GM15510 (cell line): ENCODE measurements around the gene SIK3.

ENCODE experiments used
- POLR2A ChIP-seq: IDR thresholded peaks from 3 replicates; pipeline ENCODE4 v1.6.1; 2011; ENCODE audit warnings: borderline replicate concordance; ENCODE audit not compliant: insufficient read length; ENCODE audit errors: extremely low read depth

SIK3 gene

DNA sequence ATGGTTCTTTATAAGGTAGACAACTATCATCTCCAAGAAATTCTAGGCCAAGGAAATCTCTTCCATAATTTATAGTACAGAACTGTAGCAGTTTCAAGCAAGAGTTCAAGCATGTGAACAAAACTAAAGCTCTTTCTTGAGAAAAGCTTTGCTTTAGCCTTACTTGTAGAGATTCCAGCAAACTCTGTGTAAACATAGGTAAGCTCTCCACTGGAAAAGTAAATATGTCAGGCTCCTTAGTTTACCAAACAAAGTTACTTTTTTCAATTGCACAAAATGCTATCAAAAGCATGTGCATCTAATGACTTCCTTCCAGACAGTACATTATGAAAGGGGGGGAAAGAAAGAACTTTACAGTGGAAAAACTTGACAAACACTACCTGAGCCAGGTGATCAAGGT, 125.0 kb downstream of the SIK3 start:
- no peak for TF ChIP-seq POLR2A

DNA sequence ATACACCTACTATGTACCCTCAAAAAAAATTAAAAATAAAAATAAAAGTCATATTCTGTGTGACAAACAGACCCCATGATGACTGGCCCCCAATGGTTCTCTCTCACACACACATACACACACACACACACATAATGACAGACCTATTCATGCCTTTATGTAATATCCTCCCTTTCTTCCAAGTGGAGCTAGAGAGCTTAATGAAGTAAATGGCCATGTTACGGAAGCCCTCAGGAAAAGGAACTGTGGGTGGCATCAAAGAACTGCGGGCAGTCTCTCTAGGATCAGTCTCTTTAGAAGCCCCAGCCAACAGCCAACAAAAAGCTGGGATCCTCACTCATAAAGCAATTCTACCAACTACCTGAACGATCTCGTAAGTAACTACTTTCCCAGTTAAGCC, 125.5 kb downstream of the SIK3 start:
- no peak for TF ChIP-seq POLR2A

DNA sequence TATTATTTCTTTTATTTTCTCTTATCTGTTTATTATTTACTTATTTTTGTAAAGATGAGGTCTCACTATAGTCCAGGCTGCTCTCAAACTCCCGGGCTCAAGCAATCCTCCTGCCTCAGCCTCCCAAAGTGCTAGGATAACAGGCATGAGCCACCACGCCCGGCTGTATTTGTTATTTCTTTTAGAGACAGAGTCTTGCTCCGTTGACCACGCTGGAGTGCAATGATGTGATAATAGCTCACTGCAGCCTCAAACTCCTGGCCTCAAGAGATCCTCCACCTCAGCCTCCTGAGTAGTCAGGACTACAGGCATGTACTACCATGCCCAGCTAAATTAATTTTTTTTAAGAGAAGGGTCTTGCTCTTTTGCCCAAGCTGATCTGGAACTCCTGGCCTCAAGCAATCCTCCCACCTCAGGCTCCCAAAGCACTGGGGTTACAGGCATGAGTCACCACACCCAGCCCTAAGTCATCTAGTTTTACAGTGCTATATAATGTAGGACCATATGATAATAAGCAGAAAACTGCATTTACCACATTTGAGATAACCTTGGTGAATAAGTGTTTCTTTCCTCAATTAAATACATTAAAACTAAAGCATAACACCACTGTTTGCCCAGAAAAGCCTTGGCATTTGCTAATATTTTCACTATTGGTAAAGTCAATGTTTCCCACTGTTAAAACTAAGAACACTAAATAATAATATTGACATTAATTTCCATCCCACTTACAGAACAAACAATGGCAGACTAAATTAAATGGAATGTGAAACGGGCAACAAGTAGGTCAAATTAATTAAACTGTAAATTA, 127.5 kb downstream of the SIK3 start:
- no peak for TF ChIP-seq POLR2A

DNA sequence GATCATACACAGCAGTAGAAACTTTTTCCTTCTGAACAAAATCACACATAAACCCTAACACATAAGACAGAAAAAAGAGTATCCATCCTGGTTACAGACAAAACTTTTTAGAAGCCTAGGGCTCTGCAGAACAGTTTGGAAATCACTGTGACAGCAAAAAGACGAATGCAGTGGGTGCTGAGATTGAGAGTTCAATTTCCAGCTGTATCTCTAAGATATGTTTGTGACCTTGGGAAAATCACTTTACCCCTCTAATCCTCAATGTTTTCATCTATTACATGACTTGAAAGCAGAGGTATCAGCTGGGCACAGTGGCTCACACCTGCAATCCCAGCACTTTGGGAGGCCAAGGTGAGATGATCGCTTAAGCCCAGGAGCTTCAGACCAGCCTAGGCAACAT, 128.5 kb downstream of the SIK3 start:
- no peak for TF ChIP-seq POLR2A

DNA sequence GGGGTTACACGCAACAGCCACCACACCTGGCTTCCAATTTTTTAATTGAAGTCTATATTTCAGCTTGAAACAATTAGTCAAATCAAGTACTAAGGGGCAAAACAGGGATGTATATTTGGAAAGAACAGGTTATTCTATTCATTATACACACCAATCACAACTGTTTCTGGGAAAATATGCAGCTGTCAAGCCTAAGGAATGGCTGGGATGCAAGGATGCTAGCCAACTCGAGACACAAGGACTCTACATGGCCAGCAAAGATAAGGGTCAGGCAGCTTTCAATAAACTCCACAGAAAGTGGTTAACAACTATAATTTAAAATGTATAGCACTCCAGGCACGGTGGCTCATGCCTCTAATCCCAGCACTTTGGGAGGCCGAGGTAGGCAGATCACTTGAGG, 134.0 kb downstream of the SIK3 start:
- no peak for TF ChIP-seq POLR2A

DNA sequence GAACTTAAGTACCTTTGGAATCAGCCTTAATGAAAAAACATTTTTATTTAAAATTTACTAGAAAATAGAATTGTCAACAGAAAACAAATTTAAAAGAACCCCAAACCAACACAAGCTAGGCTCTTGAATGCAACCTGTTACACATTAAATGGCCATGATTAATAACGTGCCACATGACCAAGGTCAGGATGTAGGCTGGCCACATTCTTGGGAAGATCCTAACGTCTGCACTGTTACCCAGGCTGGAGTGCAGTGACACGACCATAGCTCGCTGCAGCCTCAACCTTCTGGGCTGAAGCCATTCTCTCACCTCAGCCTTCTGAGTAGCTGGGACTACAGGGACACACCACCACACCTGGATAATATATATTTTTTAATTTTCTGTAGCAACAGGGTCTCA, 134.4 kb downstream of the SIK3 start:
- TF ChIP-seq POLR2A = no peak

DNA sequence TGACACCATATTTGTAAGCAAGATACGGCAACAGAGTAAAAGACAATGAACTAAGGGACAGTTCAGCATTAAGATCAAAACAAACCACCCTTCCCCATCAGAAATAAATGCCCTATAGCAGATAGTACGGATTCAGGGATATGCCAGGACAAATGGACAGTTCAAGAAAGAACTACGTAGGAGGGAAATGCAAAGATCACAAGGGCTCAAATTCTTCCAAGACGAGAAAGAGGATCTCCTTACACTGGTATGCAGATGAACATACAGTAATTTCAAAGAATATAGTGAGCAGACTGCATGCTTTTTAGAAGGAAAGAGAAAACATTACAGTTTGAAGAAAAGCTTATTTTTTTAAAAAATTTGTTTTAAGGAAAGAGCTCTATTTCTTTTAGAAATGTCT, 136.1 kb downstream of the SIK3 start:
- TF ChIP-seq POLR2A = no peak

DNA sequence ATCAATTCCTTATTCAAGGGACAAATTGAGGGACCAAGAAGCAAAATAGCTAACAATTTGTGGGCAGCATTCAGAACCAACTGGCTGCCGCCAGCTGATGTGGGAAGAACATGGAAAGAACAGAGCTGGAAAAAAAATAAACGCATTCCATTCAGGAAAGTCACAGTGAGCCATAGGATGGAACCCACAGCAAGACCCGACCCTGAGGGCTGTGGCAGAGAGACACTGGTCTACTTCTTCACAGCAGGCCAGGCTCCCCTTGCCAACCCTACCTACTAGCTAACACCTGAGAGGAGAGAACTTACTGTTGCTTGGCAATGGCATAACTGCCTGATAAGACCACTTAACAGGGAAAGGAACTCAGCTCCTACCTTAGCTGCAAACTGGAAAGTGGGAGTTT, 137.3 kb downstream of the SIK3 start:
- no peak for TF ChIP-seq POLR2A

DNA sequence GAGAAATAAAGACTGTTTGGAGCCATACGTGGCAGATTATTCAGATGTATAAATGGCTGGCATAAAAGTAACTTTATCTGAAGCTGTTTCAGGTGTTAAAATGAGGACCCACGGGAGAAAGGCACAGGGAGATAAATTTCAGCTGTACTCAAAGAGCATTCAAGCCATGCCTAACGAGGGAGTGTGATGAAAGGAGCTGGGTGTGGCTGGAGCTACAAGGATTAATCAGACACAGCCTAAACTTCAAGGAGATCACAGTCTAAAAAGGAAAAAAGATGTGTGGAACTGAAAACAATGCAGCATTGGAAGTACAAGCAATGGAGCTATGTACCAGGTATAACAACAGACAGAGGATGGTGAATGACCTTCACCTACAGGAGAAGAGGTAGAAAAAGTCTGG, 140.0 kb downstream of the SIK3 start:
- no peak for TF ChIP-seq POLR2A

DNA sequence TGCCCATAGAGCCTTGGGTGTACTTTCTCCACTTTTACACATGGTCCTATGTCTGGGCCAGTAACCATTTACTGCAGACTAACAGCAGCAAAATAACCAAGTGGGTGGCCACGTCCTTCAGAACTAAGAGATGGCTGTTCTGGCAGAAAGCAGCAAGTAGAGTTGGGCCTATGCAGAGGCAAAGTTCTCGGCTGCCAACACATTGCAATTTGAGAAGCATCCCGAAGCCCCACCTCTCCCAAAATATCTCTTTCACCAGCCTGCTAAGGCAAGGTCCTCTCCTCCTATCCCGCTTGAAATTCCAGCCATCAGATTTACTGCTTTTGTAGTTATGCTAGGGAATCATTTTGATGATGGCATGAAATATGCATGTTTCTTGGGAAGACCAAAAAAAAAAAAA, 142.3 kb downstream of the SIK3 start:
- TF ChIP-seq POLR2A = no peak

DNA sequence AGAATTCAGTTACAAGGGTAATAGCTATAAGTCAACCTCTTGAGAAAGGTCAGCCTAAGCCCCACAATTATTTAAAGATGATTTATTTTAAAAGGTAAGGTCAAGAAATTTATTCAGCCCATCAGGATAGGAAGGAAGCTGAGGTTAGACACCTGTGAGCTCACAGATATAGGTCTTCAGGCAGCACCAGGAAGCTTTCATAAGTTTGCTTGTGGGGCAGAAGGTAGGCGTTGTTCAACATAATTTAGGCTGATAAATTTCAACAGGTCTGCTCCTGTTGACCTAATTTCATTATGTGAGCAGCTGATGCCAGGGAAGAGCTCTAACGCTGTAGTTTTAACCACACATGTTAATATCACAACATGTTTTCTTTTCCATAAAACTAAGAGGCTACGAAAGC, 142.7 kb downstream of the SIK3 start:
- no peak for TF ChIP-seq POLR2A

DNA sequence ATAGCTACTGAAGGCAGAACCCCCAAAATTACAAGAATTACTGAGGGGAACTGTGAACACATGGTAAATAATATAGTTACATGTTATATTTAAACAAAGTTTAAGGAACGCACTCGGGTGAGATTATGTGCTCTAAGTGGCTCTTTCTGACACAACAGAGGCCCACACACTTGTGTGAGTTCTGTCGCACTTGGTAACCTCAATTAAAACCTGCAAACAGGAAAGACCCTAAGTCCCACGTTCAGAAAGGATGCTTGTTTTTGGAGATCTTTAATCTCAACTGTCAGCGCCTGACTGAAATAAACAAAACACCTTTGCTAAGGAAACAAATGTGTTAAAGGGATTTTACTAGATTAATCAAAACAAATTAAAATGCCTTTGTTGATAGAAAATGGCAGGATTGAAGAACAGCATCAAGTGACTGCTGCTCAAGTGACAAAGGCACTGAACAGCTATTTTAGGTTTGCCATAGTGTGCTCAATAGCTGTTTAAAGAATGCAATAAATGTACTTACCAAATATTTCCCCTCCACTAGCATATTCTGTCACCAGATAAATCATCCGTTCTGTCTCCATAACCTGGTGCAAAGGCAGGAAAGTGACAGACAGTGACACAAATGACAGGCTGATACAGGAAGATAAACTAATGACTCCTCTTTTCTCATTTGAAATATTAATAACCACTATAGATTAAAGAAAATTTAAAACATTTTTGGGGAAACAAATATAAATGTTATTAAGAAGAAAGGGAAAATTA, 144.5 kb downstream of the SIK3 start:
- no peak for TF ChIP-seq POLR2A

DNA sequence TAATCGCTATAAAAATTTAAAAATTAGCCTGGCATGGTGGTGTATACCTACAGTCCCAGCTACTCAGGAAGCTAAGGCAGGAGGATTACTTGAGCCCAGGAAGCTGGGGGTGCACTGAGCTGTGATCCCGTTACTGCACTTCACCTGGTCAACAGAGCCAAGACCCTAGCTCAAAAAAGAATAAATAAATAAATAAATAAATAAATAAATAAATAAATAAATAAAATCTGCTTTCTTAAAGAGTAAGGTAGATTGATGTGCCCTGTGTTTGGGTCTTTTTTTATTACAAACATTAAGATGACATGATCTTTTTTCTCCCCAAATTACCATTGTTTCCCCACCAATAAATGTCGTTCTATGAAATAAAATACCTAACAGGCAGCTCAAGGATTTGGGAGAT, 146.5 kb downstream of the SIK3 start:
- TF ChIP-seq POLR2A = no peak

DNA sequence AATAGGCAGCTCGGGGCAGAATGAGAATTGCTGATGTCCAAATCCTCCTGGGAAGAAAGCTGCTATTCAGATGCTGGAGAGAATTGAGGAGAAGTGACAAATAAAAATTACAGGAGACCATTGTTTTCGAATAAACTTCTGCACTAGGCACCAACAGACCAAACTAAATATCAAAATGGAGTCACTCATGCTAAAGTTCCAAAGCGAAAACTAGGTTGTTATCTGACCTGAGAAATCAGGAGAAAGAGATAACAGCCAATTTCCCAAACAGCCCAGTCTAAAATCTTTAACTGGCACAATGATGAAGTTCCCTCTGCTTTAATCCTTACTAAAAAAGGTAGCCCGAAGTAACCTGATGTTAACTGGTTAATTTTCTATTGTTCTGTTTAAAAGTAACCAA, 148.0 kb downstream of the SIK3 start:
- no peak for TF ChIP-seq POLR2A

DNA sequence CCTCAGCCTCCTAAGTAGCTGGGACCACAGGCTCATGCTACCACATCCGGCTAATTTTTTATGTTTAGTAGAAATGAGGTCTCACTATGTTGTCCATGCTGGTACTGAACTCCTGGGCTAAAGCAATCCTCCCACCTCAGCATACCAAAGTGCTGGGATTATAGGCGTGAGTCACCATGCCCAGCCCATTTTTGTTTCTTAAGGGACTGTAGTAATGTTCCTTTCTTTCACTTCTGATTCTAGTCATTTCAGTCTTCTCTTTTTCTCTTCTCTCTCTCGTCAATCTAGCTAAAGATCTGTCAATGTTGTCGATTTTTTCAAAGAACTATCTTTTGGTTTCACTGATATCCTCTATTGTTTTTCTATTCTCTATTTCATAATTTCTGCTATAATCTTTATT, 149.8 kb downstream of the SIK3 start:
- no peak for TF ChIP-seq POLR2A

DNA sequence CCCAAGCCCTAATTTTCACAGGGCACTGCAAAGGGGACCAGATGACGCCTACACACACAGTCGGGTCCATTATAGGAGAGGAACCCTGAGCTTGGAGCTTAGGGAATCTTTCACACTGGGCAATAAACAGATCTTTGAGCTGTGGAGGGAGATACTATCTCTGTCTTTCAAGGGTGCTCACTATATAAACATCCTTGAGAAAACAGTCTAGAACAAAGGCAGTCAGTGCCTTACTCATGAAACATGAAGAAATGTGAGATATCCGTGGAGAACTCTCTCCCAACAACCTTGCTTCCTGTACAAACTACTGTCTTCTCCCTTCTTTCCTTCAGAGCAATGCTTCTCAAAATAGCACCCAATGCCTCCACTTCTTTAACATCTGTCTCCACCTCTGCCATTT, 151.8 kb downstream of the SIK3 start:
- TF ChIP-seq POLR2A = no peak

DNA sequence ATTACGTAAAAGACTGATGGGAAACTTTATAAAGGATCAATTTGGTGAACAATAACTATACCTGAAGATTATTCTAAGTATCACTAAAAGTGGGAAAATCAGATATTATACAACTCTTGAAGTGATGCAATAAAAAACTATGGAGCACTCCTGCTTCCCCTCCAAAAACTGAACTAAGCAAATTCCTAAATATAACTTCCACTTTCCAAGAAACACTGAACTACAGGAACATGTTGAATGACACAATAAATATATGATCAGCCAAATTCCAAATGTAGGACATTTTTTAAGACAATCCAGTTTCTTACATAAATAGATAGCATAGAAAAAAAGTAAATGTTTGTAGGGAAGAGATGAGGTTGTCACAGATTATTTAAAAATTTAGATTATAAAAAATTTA, 158.7 kb downstream of the SIK3 start:
- no peak for TF ChIP-seq POLR2A

DNA sequence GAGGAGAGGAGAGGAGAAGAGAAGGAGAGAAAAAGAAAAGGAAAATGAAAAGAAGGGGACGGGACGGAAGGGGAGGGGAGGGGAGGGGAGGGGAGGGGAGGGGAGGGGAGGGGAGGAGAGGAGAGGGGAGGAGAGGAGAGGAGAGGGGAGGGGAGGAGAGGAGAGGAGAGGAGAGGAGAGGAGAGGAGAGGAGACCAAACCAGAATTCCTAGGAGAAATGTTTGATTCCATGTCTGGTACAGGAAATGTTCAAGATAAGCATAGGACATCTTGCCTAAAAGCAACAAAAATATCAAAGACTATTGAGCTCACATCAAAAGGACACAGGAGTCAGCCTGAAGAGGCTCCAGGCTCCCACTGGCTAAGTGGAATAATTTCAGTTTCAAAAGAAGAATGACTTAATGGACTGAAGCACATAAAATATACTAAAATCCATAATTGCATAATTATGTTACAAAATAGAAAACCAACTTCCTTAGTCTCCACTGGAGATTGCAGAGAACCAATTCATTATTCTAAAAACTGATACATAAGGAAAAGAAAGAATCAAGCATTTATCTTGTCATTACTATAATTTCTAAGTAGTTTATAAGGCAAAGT, 159.7 kb downstream of the SIK3 start:
- TF ChIP-seq POLR2A = no peak
